Thymus (tissue), 14 donors: ENCODE data around the gene PRRC1. TPM values are rescaled to one million over a fixed set of nuclear protein-coding genes. Genes with fewer than 3 reads are reported as not detected.

ENCODE experiments used
- DNase-seq, 9 donors: peaks; one replicate each; pipeline ENCODE4 v3.0.0-alpha.2; 2013; ENCODE audit warnings: low spot score in 9 of 9, low read depth in 6 of 9, missing footprints in 1 of 9
- H3K27ac ChIP-seq, 2 donors: one replicate each; pipeline ENCODE4 v1.5.1; 2013; ENCODE audit warnings: control low read depth in 1 of 2, low read depth in 1 of 2, low read length in 1 of 2, mild to moderate bottlenecking in 1 of 2, moderate library complexity in 1 of 2
- H3K27me3 ChIP-seq, 2 donors: one replicate each; pipeline ENCODE4 v1.5.1; 2013; ENCODE audit warnings: low read length in 1 of 2; ENCODE audit not compliant: control insufficient read depth in 2 of 2, insufficient read depth in 1 of 2
- H3K36me3 ChIP-seq, 2 donors: one replicate each; pipeline ENCODE4 v1.5.1; 2013; ENCODE audit warnings: low read length in 1 of 2, mild to moderate bottlenecking in 1 of 2, moderate library complexity in 1 of 2; ENCODE audit not compliant: control insufficient read depth in 2 of 2, insufficient read depth in 2 of 2
- H3K4me1 ChIP-seq, 2 donors: one replicate each; pipeline ENCODE4 v1.5.1; 2013; ENCODE audit warnings: low read length in 2 of 2; ENCODE audit not compliant: control insufficient read depth in 2 of 2, insufficient read depth in 2 of 2
- H3K4me3 ChIP-seq, 2 donors: one replicate each; pipeline ENCODE4 v1.5.1; 2013; ENCODE audit warnings: low read length in 2 of 2, control low read depth in 1 of 2, mild to moderate bottlenecking in 1 of 2
- H3K9me3 ChIP-seq, 2 donors: one replicate each; pipeline ENCODE4 v1.5.1; 2013; ENCODE audit warnings: low read length in 1 of 2, mild to moderate bottlenecking in 1 of 2; ENCODE audit not compliant: control insufficient read depth in 2 of 2, insufficient read depth in 1 of 2
- WGBS: extraction: QIAGEN DNeasy Blood & Tissue Kit; methylation state at CpG from one replicate; pipeline ENCODE4 v1.1.7; 2013; 5-methylcytosine and 5-hydroxymethylcytosine counted together
- long read RNA-seq, 10 donors: transcript quantifications; one replicate each; lab custom pipeline, GENCODE V29; 2026
- polyA plus RNA-seq: library from polyadenylated mRNA; stranded (reverse); fragments of 200-250 nt; gene quantifications from one replicate; pipeline ENCODE4 v1.2.3, GENCODE V29; 2013
- total RNA-seq: library from RNA; stranded (reverse); fragments of 120-200 nt; gene quantifications from one replicate; pipeline ENCODE4 v1.2.4, GENCODE V29; 2013
- donor health status: healthy.

PRRC1 gene
- total RNA-seq (23.2 TPM), polyA plus RNA-seq (27.5 TPM)
- long read RNA-seq, donor 1, full-length matches to known transcripts, result 3 of 3 reads
- long read RNA-seq, donor 1, partial matches to known transcripts, result 0 of 3 reads
- long read RNA-seq, donor 1, other reads (novel, unspliced or antisense), result 0 of 3 reads
- long read RNA-seq, donor 2, result 0 reads
- long read RNA-seq, donor 3, full-length matches to known transcripts, result 4 of 14 reads
- long read RNA-seq, donor 3, partial matches to known transcripts, result 10 of 14 reads
- long read RNA-seq, donor 3, other reads (novel, unspliced or antisense), result 0 of 14 reads
- long read RNA-seq, donor 4, full-length matches to known transcripts, result 4 of 20 reads
- long read RNA-seq, donor 4, partial matches to known transcripts, result 16 of 20 reads
- long read RNA-seq, donor 4, other reads (novel, unspliced or antisense), result 0 of 20 reads
- long read RNA-seq, donor 5, full-length matches to known transcripts, result 14 of 14 reads
- long read RNA-seq, donor 5, partial matches to known transcripts, result 0 of 14 reads
- long read RNA-seq, donor 5, other reads (novel, unspliced or antisense), result 0 of 14 reads
- long read RNA-seq, donor 6, full-length matches to known transcripts, result 10 of 18 reads
- long read RNA-seq, donor 6, partial matches to known transcripts, result 8 of 18 reads
- long read RNA-seq, donor 6, other reads (novel, unspliced or antisense), result 0 of 18 reads
- long read RNA-seq, donor 7, full-length matches to known transcripts, result 10 of 23 reads
- long read RNA-seq, donor 7, partial matches to known transcripts, result 13 of 23 reads
- long read RNA-seq, donor 7, other reads (novel, unspliced or antisense), result 0 of 23 reads
- long read RNA-seq, donor 8, full-length matches to known transcripts, result 5 of 5 reads
- long read RNA-seq, donor 8, partial matches to known transcripts, result 0 of 5 reads
- long read RNA-seq, donor 8, other reads (novel, unspliced or antisense), result 0 of 5 reads
- long read RNA-seq, donor 9, full-length matches to known transcripts, result 6 of 13 reads
- long read RNA-seq, donor 9, partial matches to known transcripts, result 7 of 13 reads
- long read RNA-seq, donor 9, other reads (novel, unspliced or antisense), result 0 of 13 reads
- long read RNA-seq, donor 10, full-length matches to known transcripts, result 5 of 20 reads
- long read RNA-seq, donor 10, partial matches to known transcripts, result 15 of 20 reads
- long read RNA-seq, donor 10, other reads (novel, unspliced or antisense), result 0 of 20 reads

- WGBS, result under 1% methylated on average over 80 of the region's 80 CpGs
- H3K27ac ChIP-seq, result peak within 1 kb of the TSS; percentile 86 to 87
Observed at GRCh38 chr5:127517480-127518318, at the start of gene PRRC1. Gene PRRC1 (plus strand): TSS chr5:127517640. CDS start chr5:127523480, 5,840 bp downstream.

GRCh38 chr5:127471211-127471610 lies 46.2 kb upstream of the PRRC1 start:
- WGBS, result 40% methylated on average over 2 of the region's 2 CpGs
- no peak overlapping the region for H3K27ac ChIP-seq
- no peaks in the 10 kb centered on the region for H3K4me1 ChIP-seq
- no peaks in the 10 kb centered on the region for H3K36me3 ChIP-seq
- H3K4me3 ChIP-seq, result no peak overlapping the region
- H3K27me3 ChIP-seq, result no peaks in the 10 kb centered on the region
- no peak for DNase-seq
- no peaks in the 10 kb centered on the region for H3K9me3 ChIP-seq

More at GRCh38 chr5:127517480-127518318, at the start of gene PRRC1:
- no peaks in the 10 kb centered on the region for H3K27me3 ChIP-seq
- DNase-seq, result peak; percentile 39 to 85 (median 67)
- peak within 1 kb of the TSS; percentile 95 to 96 for H3K4me3 ChIP-seq
- H3K9me3 ChIP-seq, result peaks cover 1 to 4% of the 10 kb centered on the region in 2 donors
- H3K36me3 ChIP-seq, result peaks cover 0 to 17% of the 10 kb centered on the region in 2 donors
- H3K4me1 ChIP-seq, result peaks cover 3 to 11% of the 10 kb centered on the region in 2 donors

- no peaks in the 10 kb centered on the region for H3K4me1 ChIP-seq
- 97% methylated on average over 3 of the region's 3 CpGs for WGBS
- no peaks in the 10 kb centered on the region for H3K9me3 ChIP-seq
- H3K27me3 ChIP-seq, result no peaks in the 10 kb centered on the region
- H3K36me3 ChIP-seq, result no peaks in the 10 kb centered on the region
- H3K27ac ChIP-seq, result no peak overlapping the region
- no peak overlapping the region for H3K4me3 ChIP-seq
- no peak for DNase-seq
Observed at GRCh38 chr5:127472700-127473099, 44.7 kb upstream of the PRRC1 start.

GRCh38 chr5:127486471-127486870 lies 31.0 kb upstream of the PRRC1 start:
- no peaks in the 10 kb centered on the region for H3K4me1 ChIP-seq
- no peak overlapping the region for H3K27ac ChIP-seq
- no peak overlapping the region for H3K4me3 ChIP-seq
- 91% methylated on average over 4 of the region's 4 CpGs for WGBS
- DNase-seq, result no peak
- no peaks in the 10 kb centered on the region for H3K36me3 ChIP-seq
- H3K9me3 ChIP-seq, result no peaks in the 10 kb centered on the region
- H3K27me3 ChIP-seq, result no peaks in the 10 kb centered on the region

GRCh38 chr5:127492854-127493738 lies 24.3 kb upstream of the PRRC1 start:
- Histone ChIP-seq H3K9me3 (no peaks in the 10 kb centered on the region), H3K27me3 (no peaks in the 10 kb centered on the region), H3K36me3 (no peaks in the 10 kb centered on the region), H3K4me3 (no peak overlapping the region), H3K4me1 (no peaks in the 10 kb centered on the region), H3K27ac (no peak overlapping the region)
- peak; percentile 8 to 70 (median 40) for DNase-seq
- 82% methylated on average over 3 of the region's 3 CpGs for WGBS

DNA sequence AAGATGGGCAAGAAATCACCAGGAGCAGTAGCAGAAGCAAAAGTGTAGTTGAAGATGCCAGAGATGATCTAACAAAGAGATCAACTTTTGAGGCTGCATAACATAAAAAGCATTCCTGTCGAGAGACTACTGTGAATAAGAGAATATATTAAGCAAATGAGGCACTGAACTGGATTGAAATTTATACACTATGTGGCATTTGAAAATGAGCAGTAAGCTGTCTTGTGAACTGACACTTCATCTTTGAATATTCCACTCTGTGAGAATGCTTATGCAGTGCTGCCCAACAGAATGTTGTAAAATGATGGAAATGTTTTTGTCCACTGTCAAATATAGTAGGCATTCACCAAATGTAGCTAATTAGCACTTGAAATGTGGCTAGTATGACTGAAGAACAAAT lies 18.9 kb upstream of the PRRC1 start:
- Histone ChIP-seq H3K36me3 (no peaks in the 10 kb centered on the region), H3K9me3 (no peaks in the 10 kb centered on the region), H3K27ac (no peak overlapping the region), H3K4me1 (no peaks in the 10 kb centered on the region), H3K27me3 (no peaks in the 10 kb centered on the region), H3K4me3 (no peak overlapping the region)
- no peak for DNase-seq
- 89% methylated on average over 1 of the region's 1 CpG for WGBS

DNA sequence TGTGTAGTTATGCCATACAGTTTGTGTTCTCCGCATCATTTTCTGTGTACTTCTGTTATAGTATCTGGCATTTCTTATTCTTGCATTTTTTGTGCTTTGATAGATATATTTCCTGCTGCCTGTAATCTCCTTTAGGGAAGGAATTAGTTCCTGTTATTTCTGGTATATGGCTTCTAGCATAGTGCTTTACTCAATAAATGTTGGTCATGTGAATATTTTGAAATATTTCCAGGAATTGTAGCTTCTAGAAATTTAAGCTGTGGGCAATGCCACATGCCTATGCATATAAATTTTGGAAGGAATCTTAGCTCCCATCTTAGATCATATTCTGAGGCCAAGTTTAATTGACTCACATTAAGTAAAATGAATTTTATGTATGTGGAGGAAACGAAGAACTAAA lies 11.5 kb upstream of the PRRC1 start:
- Histone ChIP-seq H3K4me3 (no peak overlapping the region), H3K4me1 (no peaks in the 10 kb centered on the region), H3K27ac (no peak overlapping the region), H3K36me3 (no peaks in the 10 kb centered on the region), H3K27me3 (no peaks in the 10 kb centered on the region), H3K9me3 (no peaks in the 10 kb centered on the region)
- 95% methylated on average over 2 of the region's 2 CpGs for WGBS
- DNase-seq, result no peak
